Sigmoid colon (tissue), 7 donors: ENCODE results near the gene EPB41L4A. TPM values are rescaled to one million over a fixed set of nuclear protein-coding genes. Genes with fewer than 3 reads are reported as not detected.

Experiments used
- DNase-seq: peaks from one replicate; pipeline ENCODE4 v3.0.0-alpha.2; 2019
- H3K27ac ChIP-seq, 4 donors: fragments of 200-600 bp; sonication (generic); one replicate each; pipeline ENCODE4 v1.5.1; 2016 to 2019; ENCODE audit warnings: mild to moderate bottlenecking in 1 of 4
- H3K27me3 ChIP-seq, 3 donors: fragments of 200-600 bp; sonication (generic); one replicate each; pipeline ENCODE4 v1.5.1; 2019; ENCODE audit warnings: mild to moderate bottlenecking in 1 of 3
- H3K36me3 ChIP-seq, 4 donors: fragments of 200-600 bp; sonication (generic); one replicate each; pipeline ENCODE4 v1.5.1; 2016 to 2019
- H3K4me1 ChIP-seq, 4 donors: fragments of 200-600 bp; sonication (generic); one replicate each; pipeline ENCODE4 v1.5.1; 2017 to 2019
- H3K4me3 ChIP-seq, 4 donors: fragments of 200-600 bp; sonication (generic); one replicate each; pipeline ENCODE4 v1.5.1; 2017 to 2019; ENCODE audit warnings: mild to moderate bottlenecking in 2 of 4, moderate library complexity in 1 of 4
- H3K9me3 ChIP-seq, 4 donors: fragments of 200-600 bp in 3 of 4; sonication (generic) in 3 of 4; one replicate each; pipeline versions ENCODE4 v1.5.1 to v1.6.1; 2013 to 2019
- CTCF ChIP-seq, 4 experiments: fragments of 450-650 bp in 3 of 4; fragments of 200-600 bp in 1 of 4; IDR thresholded peaks; one replicate each; pipeline ENCODE4 v1.5.1; 2016 to 2019; ENCODE audit warnings: antibody characterized with exemption in 4 of 4, mild to moderate bottlenecking in 3 of 4, moderate library complexity in 2 of 4
- EP300 ChIP-seq, 4 donors: sonication (generic); formaldehyde crosslinking; IDR thresholded peaks; one replicate each; pipeline ENCODE4 v1.6.1; 2017; ENCODE audit warnings: antibody characterized with exemption in 4 of 4
- POLR2A ChIP-seq, 2 donors: fragments of 450-650 bp; IDR thresholded peaks; one replicate each; pipeline ENCODE4 v1.6.1; 2016; ENCODE audit warnings: antibody characterized with exemption in 2 of 2, mild to moderate bottlenecking in 2 of 2, moderate library complexity in 2 of 2
- POLR2AphosphoS5 ChIP-seq, 4 donors: sonication (generic); formaldehyde crosslinking; IDR thresholded peaks; one replicate each; pipeline ENCODE4 v1.6.1; 2017; ENCODE audit warnings: antibody characterized with exemption in 4 of 4
- WGBS, 2 donors: extraction: QIAGEN DNeasy Blood & Tissue Kit; methylation state at CpG; one replicate each; pipeline ENCODE4 v1.1.7; 2013; 5-methylcytosine and 5-hydroxymethylcytosine counted together
- intact Hi-C: fragments of 100-400 bp; cut with DNase I; formaldehyde crosslinking; loops from one replicate; pipeline ENCODE4 v1.15.1; 2023
- polyA plus RNA-seq, 3 donors: library from polyadenylated mRNA; stranded (reverse); fragments of 200-250 nt; gene quantifications; one replicate each; pipeline ENCODE4 v1.2.3, GENCODE V29; 2013
- small RNA-seq, 3 donors: library from RNA; depleted of rRNA; stranded (forward); fragments of <200 nt; gene quantifications; one replicate each; pipeline ENCODE3, GENCODE V24; 2016
- total RNA-seq, 4 donors: library from RNA; depleted of rRNA; stranded (reverse); fragments of >200 nt; gene quantifications; one replicate each; pipeline ENCODE4 v1.1.0, GENCODE V29; 2016
- donor health status: healthy with polysubstance abuse.
- donor health status: Bipolar disorder and iron deficiency.
- donor health status: healthy.

Gene EPB41L4A
- total and polyA plus RNA-seq, 7 donors: 3.7 to 75.3 (median 4.8) TPM

- no peaks in the 10 kb centered on the region for H3K4me1 ChIP-seq
- peaks cover 0 to 4% (median 1%) of the 10 kb centered on the region in 4 donors for H3K9me3 ChIP-seq
- no peaks in the 10 kb centered on the region for H3K36me3 ChIP-seq
- intact Hi-C loops: no loop called here
- H3K4me3 ChIP-seq: no peak overlapping the region
- DNase-seq: no peak
- no peak overlapping the region for H3K27ac ChIP-seq
- no peaks in the 10 kb centered on the region for H3K27me3 ChIP-seq
- TF ChIP-seq CTCF (IDR thresholded peaks at IDR 0.05) (no peak), POLR2A (IDR thresholded peaks at IDR 0.05) (no peak), EP300 (IDR thresholded peaks at IDR 0.05) (no peak), POLR2AphosphoS5 (IDR thresholded peaks at IDR 0.05) (no peak)
Observed at GRCh38 chr5:112116371-112116770, 302.7 kb downstream of the EPB41L4A start.

GRCh38 chr5:112113565-112113964 is 305.5 kb downstream of the EPB41L4A start:
- 64 to 83% methylated on average over 2 of the region's 2 CpGs for WGBS, 2 donors
- H3K36me3 ChIP-seq: no peaks in the 10 kb centered on the region

More at GRCh38 chr5:112113565-112113964, 305.5 kb downstream of the EPB41L4A start:
- Histone ChIP-seq H3K4me1 (no peaks in the 10 kb centered on the region), H3K27me3 (no peaks in the 10 kb centered on the region), H3K9me3 (no peaks in the 10 kb centered on the region), H3K4me3 (no peak overlapping the region), H3K27ac (no peak overlapping the region)
- no peak for DNase-seq
- intact Hi-C loops: no loop called here
- TF ChIP-seq POLR2AphosphoS5 (IDR thresholded peaks at IDR 0.05) (no peak), EP300 (IDR thresholded peaks at IDR 0.05) (no peak), CTCF (IDR thresholded peaks at IDR 0.05) (no peak), POLR2A (IDR thresholded peaks at IDR 0.05) (no peak)

Small RNAs within 50 kb of the gene (small RNA-seq; reads per million reads assigned to genes)
- gene AC010265.1 (0 reads per million in 3 donors), gene HMGB3P16 (0 reads per million in 3 donors), gene SNORA13 (5.0 to 8.3 (median 6.0) reads per million in 3 donors)
